A549 (cell line): Measurements from ENCODE around the gene TSPAN4.

ENCODE experiments used
- E2F6 ChIP-seq: IDR thresholded peaks from 2 replicates; pipeline ENCODE4 v1.6.1; 2012; ENCODE audit warnings: low read depth, borderline replicate concordance
- EP300 ChIP-seq, 2 experiments: fragments of >200 bp; sonication (Bioruptor Twin); formaldehyde crosslinking; IDR thresholded peaks; 2 replicates in 1 of 2; 3 replicates in 1 of 2; pipeline ENCODE4 v1.6.1; 2016 to 2017
- HMGXB4 ChIP-seq: fragments of 250-450 bp; sonication (Bioruptor Pico); IDR thresholded peaks from 2 replicates; pipeline ENCODE4 v1.5.0; 2021; ENCODE audit warnings: mild to moderate bottlenecking, moderate library complexity, borderline replicate concordance
- PBX3 ChIP-seq: IDR thresholded peaks from 2 replicates; pipeline ENCODE4 v1.6.1; 2012
- POLR2A ChIP-seq: IDR thresholded peaks from 2 replicates; pipeline ENCODE4 v1.6.1; 2012; ENCODE audit warnings: mild to moderate bottlenecking, low read length
- TF ChIP-seq, protein P1 (sequence below): fragments of >200 bp; sonication (Bioruptor Twin); formaldehyde crosslinking; IDR thresholded peaks from 3 replicates; pipeline ENCODE4 v1.5.1; 2016
- TF ChIP-seq, protein P2 (sequence below): IDR thresholded peaks from 2 replicates; pipeline ENCODE4 v1.6.1; 2012
- TF ChIP-seq, protein P3 (sequence below): fragments of 150-350 bp; IDR thresholded peaks from 2 replicates; pipeline ENCODE4 v1.6.1; 2014; ENCODE audit warnings: low read depth, mild to moderate bottlenecking, low read length

- TF ChIP-seq, protein P1, sequence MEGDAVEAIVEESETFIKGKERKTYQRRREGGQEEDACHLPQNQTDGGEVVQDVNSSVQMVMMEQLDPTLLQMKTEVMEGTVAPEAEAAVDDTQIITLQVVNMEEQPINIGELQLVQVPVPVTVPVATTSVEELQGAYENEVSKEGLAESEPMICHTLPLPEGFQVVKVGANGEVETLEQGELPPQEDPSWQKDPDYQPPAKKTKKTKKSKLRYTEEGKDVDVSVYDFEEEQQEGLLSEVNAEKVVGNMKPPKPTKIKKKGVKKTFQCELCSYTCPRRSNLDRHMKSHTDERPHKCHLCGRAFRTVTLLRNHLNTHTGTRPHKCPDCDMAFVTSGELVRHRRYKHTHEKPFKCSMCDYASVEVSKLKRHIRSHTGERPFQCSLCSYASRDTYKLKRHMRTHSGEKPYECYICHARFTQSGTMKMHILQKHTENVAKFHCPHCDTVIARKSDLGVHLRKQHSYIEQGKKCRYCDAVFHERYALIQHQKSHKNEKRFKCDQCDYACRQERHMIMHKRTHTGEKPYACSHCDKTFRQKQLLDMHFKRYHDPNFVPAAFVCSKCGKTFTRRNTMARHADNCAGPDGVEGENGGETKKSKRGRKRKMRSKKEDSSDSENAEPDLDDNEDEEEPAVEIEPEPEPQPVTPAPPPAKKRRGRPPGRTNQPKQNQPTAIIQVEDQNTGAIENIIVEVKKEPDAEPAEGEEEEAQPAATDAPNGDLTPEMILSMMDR: no peak
- TF ChIP-seq E2F6 (no peak), PBX3 (no peak), POLR2A (no peak), HMGXB4 (CRISPR knock-in tag) (no peak), EP300 (IDR thresholded peaks at IDR 0.05) (no peak)
- TF ChIP-seq, protein P2, sequence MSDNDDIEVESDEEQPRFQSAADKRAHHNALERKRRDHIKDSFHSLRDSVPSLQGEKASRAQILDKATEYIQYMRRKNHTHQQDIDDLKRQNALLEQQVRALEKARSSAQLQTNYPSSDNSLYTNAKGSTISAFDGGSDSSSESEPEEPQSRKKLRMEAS: no peak
- TF ChIP-seq, protein P3, sequence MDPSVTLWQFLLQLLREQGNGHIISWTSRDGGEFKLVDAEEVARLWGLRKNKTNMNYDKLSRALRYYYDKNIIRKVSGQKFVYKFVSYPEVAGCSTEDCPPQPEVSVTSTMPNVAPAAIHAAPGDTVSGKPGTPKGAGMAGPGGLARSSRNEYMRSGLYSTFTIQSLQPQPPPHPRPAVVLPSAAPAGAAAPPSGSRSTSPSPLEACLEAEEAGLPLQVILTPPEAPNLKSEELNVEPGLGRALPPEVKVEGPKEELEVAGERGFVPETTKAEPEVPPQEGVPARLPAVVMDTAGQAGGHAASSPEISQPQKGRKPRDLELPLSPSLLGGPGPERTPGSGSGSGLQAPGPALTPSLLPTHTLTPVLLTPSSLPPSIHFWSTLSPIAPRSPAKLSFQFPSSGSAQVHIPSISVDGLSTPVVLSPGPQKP: no peak
Measured at GRCh38 chr11:813456-814096, 29.1 kb upstream of the TSPAN4 start.
